ENCODE data around the gene SAMD10.

DNA sequence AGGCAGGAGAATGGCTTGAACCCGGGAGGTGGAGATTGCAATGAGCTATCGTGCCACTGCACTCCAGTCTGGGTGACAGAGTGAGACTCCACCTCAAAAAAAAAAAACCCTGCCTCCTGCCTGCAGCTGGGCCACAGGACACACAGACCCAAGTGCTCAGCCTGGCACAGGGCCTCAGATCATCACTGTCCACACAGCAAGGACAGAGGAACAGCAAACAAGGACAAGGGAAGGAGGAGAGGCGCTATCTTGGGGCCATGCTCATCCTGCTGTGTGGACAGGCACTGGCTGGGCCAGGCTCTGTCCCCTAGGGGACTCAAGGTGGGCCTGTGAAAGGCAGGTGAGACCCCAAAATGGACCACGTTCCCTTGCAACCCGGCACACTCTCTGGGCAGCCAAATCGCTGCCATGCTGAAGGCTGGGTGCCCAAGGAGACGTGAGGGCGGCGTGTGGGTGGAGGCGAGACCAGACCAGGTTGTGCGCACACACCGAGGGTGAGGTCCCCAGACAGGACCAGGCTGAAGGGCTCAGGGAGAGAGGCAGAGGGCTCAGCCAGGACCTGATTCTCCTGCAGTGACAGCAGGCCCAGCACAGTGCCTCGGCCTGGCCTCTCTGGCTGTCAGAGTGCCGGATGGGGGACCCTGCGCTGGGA, 32.3 kb downstream of the SAMD10 start:
- no peak for TF ChIP-seq POLR2A (IDR thresholded peaks at IDR 0.05)
- TF ChIP-seq, protein P1, sequence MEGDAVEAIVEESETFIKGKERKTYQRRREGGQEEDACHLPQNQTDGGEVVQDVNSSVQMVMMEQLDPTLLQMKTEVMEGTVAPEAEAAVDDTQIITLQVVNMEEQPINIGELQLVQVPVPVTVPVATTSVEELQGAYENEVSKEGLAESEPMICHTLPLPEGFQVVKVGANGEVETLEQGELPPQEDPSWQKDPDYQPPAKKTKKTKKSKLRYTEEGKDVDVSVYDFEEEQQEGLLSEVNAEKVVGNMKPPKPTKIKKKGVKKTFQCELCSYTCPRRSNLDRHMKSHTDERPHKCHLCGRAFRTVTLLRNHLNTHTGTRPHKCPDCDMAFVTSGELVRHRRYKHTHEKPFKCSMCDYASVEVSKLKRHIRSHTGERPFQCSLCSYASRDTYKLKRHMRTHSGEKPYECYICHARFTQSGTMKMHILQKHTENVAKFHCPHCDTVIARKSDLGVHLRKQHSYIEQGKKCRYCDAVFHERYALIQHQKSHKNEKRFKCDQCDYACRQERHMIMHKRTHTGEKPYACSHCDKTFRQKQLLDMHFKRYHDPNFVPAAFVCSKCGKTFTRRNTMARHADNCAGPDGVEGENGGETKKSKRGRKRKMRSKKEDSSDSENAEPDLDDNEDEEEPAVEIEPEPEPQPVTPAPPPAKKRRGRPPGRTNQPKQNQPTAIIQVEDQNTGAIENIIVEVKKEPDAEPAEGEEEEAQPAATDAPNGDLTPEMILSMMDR (IDR thresholded peaks at IDR 0.05), result no peak

Measured in esophagus squamous epithelium (tissue), 4 donors.